ENCODE measurements around the gene SLC6A6.
A peak's percentile ranks its signal among the peaks of the same experiment; 100 is the strongest.
"Not testable (repeated sequence)": the region's sequence is repeated elsewhere in the genome, so short reads cannot be mapped to it uniquely, and the experiment has no call there.

The SLC6A6 gene

GRCh38 chr3:14430053-14430452 lies 27.6 kb downstream of the SLC6A6 start:
- no peak overlapping the region for H3K9ac ChIP-seq (ENCODE audit: low read length)
- H3K4me1 ChIP-seq (ENCODE audit: control insufficient read depth, insufficient read depth, low read length), result peaks cover 6% of the 10 kb centered on the region
- no peaks in the 10 kb centered on the region for H3K27me3 ChIP-seq (ENCODE audit: control insufficient read depth, insufficient read depth, low read length)
- H3K36me3 ChIP-seq (ENCODE audit: control insufficient read depth, insufficient read depth, low read length), result no peaks in the 10 kb centered on the region
- H3K27ac ChIP-seq (ENCODE audit: low read depth, low read length), result no peak overlapping the region
- no peak overlapping the region for H3K4me3 ChIP-seq (ENCODE audit: low read length)

GRCh38 chr3:14430706-14431451 lies 28.5 kb downstream of the SLC6A6 start:
- H3K36me3 ChIP-seq (ENCODE audit: control insufficient read depth, insufficient read depth, low read length), result no peaks in the 10 kb centered on the region
- no peaks in the 10 kb centered on the region for H3K27me3 ChIP-seq (ENCODE audit: control insufficient read depth, insufficient read depth, low read length)
- peaks cover 6% of the 10 kb centered on the region for H3K4me1 ChIP-seq (ENCODE audit: control insufficient read depth, insufficient read depth, low read length)
- H3K4me3 ChIP-seq (ENCODE audit: low read length), result no peak overlapping the region
- H3K27ac ChIP-seq (ENCODE audit: low read depth, low read length), result no peak overlapping the region
- H3K9ac ChIP-seq (ENCODE audit: low read length), result no peak overlapping the region

- no peak overlapping the region for H3K27ac ChIP-seq (ENCODE audit: low read depth, low read length)
- peaks cover 6% of the 10 kb centered on the region for H3K4me1 ChIP-seq (ENCODE audit: control insufficient read depth, insufficient read depth, low read length)
- no peak overlapping the region for H3K4me3 ChIP-seq (ENCODE audit: low read length)
- H3K36me3 ChIP-seq (ENCODE audit: control insufficient read depth, insufficient read depth, low read length), result no peaks in the 10 kb centered on the region
- no peaks in the 10 kb centered on the region for H3K27me3 ChIP-seq (ENCODE audit: control insufficient read depth, insufficient read depth, low read length)
- no peak overlapping the region for H3K9ac ChIP-seq (ENCODE audit: low read length)
Observed at GRCh38 chr3:14431452-14431916, 29.1 kb downstream of the SLC6A6 start.

GRCh38 chr3:14431917-14432834 lies 29.8 kb downstream of the SLC6A6 start:
- peaks cover 6% of the 10 kb centered on the region for H3K4me1 ChIP-seq (ENCODE audit: control insufficient read depth, insufficient read depth, low read length)
- H3K27ac ChIP-seq (ENCODE audit: low read depth, low read length), result peak overlapping the region; percentile 6
- H3K4me3 ChIP-seq (ENCODE audit: low read length), result no peak overlapping the region
- no peaks in the 10 kb centered on the region for H3K36me3 ChIP-seq (ENCODE audit: control insufficient read depth, insufficient read depth, low read length)
- peak overlapping the region; percentile 14 for H3K9ac ChIP-seq (ENCODE audit: low read length)
- H3K27me3 ChIP-seq (ENCODE audit: control insufficient read depth, insufficient read depth, low read length), result no peaks in the 10 kb centered on the region

GRCh38 chr3:14433106-14433505 lies 30.7 kb downstream of the SLC6A6 start:
- H3K4me3 ChIP-seq (ENCODE audit: low read length), result no peak overlapping the region
- peaks cover 6% of the 10 kb centered on the region for H3K4me1 ChIP-seq (ENCODE audit: control insufficient read depth, insufficient read depth, low read length)
- no peaks in the 10 kb centered on the region for H3K36me3 ChIP-seq (ENCODE audit: control insufficient read depth, insufficient read depth, low read length)
- H3K27ac ChIP-seq (ENCODE audit: low read depth, low read length), result no peak overlapping the region
- no peaks in the 10 kb centered on the region for H3K27me3 ChIP-seq (ENCODE audit: control insufficient read depth, insufficient read depth, low read length)
- no peak overlapping the region for H3K9ac ChIP-seq (ENCODE audit: low read length)

GRCh38 chr3:14434126-14434497 lies 31.7 kb downstream of the SLC6A6 start:
- H3K9ac ChIP-seq (ENCODE audit: low read length), result no peak overlapping the region
- peaks cover 6% of the 10 kb centered on the region for H3K4me1 ChIP-seq (ENCODE audit: control insufficient read depth, insufficient read depth, low read length)
- H3K4me3 ChIP-seq (ENCODE audit: low read length), result no peak overlapping the region
- no peaks in the 10 kb centered on the region for H3K36me3 ChIP-seq (ENCODE audit: control insufficient read depth, insufficient read depth, low read length)
- no peaks in the 10 kb centered on the region for H3K27me3 ChIP-seq (ENCODE audit: control insufficient read depth, insufficient read depth, low read length)
- H3K27ac ChIP-seq (ENCODE audit: low read depth, low read length), result no peak overlapping the region

- Histone ChIP-seq H3K36me3 (ENCODE audit: control insufficient read depth, insufficient read depth, low read length) (no peaks in the 10 kb centered on the region), H3K27me3 (ENCODE audit: control insufficient read depth, insufficient read depth, low read length) (no peaks in the 10 kb centered on the region), H3K4me3 (ENCODE audit: low read length) (no peak overlapping the region), H3K4me1 (ENCODE audit: control insufficient read depth, insufficient read depth, low read length) (peaks cover 6% of the 10 kb centered on the region), H3K9ac (ENCODE audit: low read length) (no peak overlapping the region), H3K27ac (ENCODE audit: low read depth, low read length) (no peak overlapping the region)
Observed at GRCh38 chr3:14434498-14435151, 32.2 kb downstream of the SLC6A6 start.

GRCh38 chr3:14435175-14436014 lies 33.0 kb downstream of the SLC6A6 start:
- Histone ChIP-seq H3K4me3 (ENCODE audit: low read length) (no peak overlapping the region), H3K9ac (ENCODE audit: low read length) (no peak overlapping the region), H3K27ac (ENCODE audit: low read depth, low read length) (no peak overlapping the region), H3K4me1 (ENCODE audit: control insufficient read depth, insufficient read depth, low read length) (peaks cover 6% of the 10 kb centered on the region), H3K27me3 (ENCODE audit: control insufficient read depth, insufficient read depth, low read length) (no peaks in the 10 kb centered on the region), H3K36me3 (ENCODE audit: control insufficient read depth, insufficient read depth, low read length) (no peaks in the 10 kb centered on the region)

- Histone ChIP-seq H3K4me3 (ENCODE audit: low read length) (no peak overlapping the region), H3K27ac (ENCODE audit: low read depth, low read length) (no peak overlapping the region), H3K9ac (ENCODE audit: low read length) (no peak overlapping the region), H3K27me3 (ENCODE audit: control insufficient read depth, insufficient read depth, low read length) (no peaks in the 10 kb centered on the region), H3K4me1 (ENCODE audit: control insufficient read depth, insufficient read depth, low read length) (peaks cover 6% of the 10 kb centered on the region), H3K36me3 (ENCODE audit: control insufficient read depth, insufficient read depth, low read length) (no peaks in the 10 kb centered on the region)
Observed at GRCh38 chr3:14436954-14437281, 34.5 kb downstream of the SLC6A6 start.

GRCh38 chr3:14437705-14438104 lies 35.3 kb downstream of the SLC6A6 start:
- H3K9ac ChIP-seq (ENCODE audit: low read length); H3K27ac ChIP-seq (ENCODE audit: low read depth, low read length); H3K4me3 ChIP-seq (ENCODE audit: low read length); H3K27me3 ChIP-seq (ENCODE audit: control insufficient read depth, insufficient read depth, low read length); H3K4me1 ChIP-seq (ENCODE audit: control insufficient read depth, insufficient read depth, low read length); H3K36me3 ChIP-seq (ENCODE audit: control insufficient read depth, insufficient read depth, low read length): not testable (repeated sequence)

GRCh38 chr3:14438262-14438661 lies 35.9 kb downstream of the SLC6A6 start:
- Histone ChIP-seq H3K27ac (ENCODE audit: low read depth, low read length) (no peak overlapping the region), H3K27me3 (ENCODE audit: control insufficient read depth, insufficient read depth, low read length) (no peaks in the 10 kb centered on the region), H3K9ac (ENCODE audit: low read length) (no peak overlapping the region), H3K36me3 (ENCODE audit: control insufficient read depth, insufficient read depth, low read length) (no peaks in the 10 kb centered on the region), H3K4me1 (ENCODE audit: control insufficient read depth, insufficient read depth, low read length) (peaks cover 6% of the 10 kb centered on the region), H3K4me3 (ENCODE audit: low read length) (no peak overlapping the region)

GRCh38 chr3:14438929-14439328 lies 36.5 kb downstream of the SLC6A6 start:
- Histone ChIP-seq H3K36me3 (ENCODE audit: control insufficient read depth, insufficient read depth, low read length) (no peaks in the 10 kb centered on the region), H3K4me1 (ENCODE audit: control insufficient read depth, insufficient read depth, low read length) (peaks cover 6% of the 10 kb centered on the region), H3K4me3 (ENCODE audit: low read length) (no peak overlapping the region), H3K9ac (ENCODE audit: low read length) (no peak overlapping the region), H3K27me3 (ENCODE audit: control insufficient read depth, insufficient read depth, low read length) (no peaks in the 10 kb centered on the region), H3K27ac (ENCODE audit: low read depth, low read length) (no peak overlapping the region)
